ENCODE results near the gene HMGXB4.

DNA sequence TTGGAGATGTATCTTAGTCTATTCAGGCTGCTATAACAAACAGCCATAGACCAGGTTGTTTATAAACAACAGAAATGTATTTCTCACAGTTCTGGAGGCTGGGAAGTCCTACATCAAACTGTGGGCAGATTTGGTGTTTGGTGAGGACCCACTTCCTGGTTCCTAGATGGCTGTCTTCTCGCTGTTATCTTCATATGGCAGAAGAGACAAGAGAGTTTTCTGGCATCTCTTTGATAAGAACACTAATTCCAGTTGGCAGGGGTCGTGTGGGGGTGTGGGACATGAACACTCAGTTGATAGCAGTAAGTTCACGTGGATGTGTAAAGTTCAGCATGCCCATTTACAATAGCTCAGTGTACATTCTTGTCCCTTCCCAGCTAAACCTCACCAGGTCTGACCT is 41.3 kb upstream of the HMGXB4 start:
- TF ChIP-seq, protein P1, sequence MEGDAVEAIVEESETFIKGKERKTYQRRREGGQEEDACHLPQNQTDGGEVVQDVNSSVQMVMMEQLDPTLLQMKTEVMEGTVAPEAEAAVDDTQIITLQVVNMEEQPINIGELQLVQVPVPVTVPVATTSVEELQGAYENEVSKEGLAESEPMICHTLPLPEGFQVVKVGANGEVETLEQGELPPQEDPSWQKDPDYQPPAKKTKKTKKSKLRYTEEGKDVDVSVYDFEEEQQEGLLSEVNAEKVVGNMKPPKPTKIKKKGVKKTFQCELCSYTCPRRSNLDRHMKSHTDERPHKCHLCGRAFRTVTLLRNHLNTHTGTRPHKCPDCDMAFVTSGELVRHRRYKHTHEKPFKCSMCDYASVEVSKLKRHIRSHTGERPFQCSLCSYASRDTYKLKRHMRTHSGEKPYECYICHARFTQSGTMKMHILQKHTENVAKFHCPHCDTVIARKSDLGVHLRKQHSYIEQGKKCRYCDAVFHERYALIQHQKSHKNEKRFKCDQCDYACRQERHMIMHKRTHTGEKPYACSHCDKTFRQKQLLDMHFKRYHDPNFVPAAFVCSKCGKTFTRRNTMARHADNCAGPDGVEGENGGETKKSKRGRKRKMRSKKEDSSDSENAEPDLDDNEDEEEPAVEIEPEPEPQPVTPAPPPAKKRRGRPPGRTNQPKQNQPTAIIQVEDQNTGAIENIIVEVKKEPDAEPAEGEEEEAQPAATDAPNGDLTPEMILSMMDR (optimal IDR thresholded peaks at IDR 0.05 in 1 of 3, IDR thresholded peaks at IDR 0.05 in 1 of 3, conservative IDR thresholded peaks at IDR 0.05 in 1 of 3; ENCODE audit: extremely low read depth in 1 of 3, insufficient read depth in 2 of 3, low read length in 3 of 3), result no peak
- no peak for TF ChIP-seq EZH2 (IDR thresholded peaks at IDR 0.05; ENCODE audit: low read length)
